ENCODE results near the gene C2orf72. TPM values are rescaled to one million over a fixed set of nuclear protein-coding genes. Genes with fewer than 3 reads are reported as not detected.

The C2orf72 gene
- total RNA-seq, 4 donors from 2014 or later: 0.50 TPM; not detected in 3

DNA sequence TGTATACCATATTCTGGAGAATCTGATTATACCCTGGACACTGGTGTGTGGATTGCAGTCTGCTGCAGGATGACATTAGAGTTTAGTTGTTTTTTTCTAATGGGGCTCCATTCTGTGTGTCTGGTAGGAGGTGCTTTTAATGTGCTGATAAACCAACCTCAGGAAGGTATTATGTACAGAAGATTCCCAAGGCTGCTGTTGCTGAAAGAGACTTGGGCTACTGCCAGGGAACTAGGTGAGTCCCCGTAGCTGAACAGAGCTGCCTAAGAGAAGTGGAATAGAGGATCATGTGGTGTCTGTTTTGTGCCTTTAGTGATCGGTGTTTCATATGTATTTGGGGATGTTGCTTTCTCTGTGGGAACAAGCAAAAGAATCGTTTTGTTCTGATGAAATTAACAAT is 24.9 kb upstream of the C2orf72 start:
- 42 to 53% methylated on average over 3 of the region's 3 CpGs for WGBS, 2 donors
- Histone ChIP-seq H3K9me3 (no peaks in the 10 kb centered on the region), H3K27ac (no peak overlapping the region), H3K4me1 (no peaks in the 10 kb centered on the region), H3K36me3 (no peaks in the 10 kb centered on the region), H3K4me3 (replicated peaks in 1 of 3) (no peak overlapping the region), H3K27me3 (no peaks in the 10 kb centered on the region)
- no peak for DNase-seq
- intact Hi-C loops (cut with DNase I): no loop called here
- no peak for TF ChIP-seq POLR2A (IDR thresholded peaks at IDR 0.05)
- TF ChIP-seq, protein P1, sequence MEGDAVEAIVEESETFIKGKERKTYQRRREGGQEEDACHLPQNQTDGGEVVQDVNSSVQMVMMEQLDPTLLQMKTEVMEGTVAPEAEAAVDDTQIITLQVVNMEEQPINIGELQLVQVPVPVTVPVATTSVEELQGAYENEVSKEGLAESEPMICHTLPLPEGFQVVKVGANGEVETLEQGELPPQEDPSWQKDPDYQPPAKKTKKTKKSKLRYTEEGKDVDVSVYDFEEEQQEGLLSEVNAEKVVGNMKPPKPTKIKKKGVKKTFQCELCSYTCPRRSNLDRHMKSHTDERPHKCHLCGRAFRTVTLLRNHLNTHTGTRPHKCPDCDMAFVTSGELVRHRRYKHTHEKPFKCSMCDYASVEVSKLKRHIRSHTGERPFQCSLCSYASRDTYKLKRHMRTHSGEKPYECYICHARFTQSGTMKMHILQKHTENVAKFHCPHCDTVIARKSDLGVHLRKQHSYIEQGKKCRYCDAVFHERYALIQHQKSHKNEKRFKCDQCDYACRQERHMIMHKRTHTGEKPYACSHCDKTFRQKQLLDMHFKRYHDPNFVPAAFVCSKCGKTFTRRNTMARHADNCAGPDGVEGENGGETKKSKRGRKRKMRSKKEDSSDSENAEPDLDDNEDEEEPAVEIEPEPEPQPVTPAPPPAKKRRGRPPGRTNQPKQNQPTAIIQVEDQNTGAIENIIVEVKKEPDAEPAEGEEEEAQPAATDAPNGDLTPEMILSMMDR (IDR thresholded peaks at IDR 0.05): no peak

DNA sequence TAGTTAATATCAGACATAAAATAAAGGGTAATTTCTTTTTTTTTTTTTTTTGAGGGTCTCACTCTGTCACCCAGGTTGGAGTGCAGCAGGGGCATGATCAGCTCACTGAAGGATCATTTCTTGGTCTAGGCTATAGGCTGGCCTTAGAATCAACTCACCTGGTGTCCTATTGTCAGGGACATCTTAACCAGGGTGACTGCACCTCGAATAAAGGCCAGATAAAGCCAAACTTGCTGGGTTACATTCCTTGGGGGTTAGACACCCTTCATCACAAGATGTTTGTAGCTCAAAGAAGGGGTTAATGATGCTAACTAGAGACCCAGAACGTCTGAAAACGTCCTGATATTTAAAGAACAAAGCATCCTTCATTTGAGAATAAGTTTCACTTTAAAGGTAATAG is 23.5 kb upstream of the C2orf72 start:
- H3K27me3 ChIP-seq: no peaks in the 10 kb centered on the region
- TF ChIP-seq, protein P1 (IDR thresholded peaks at IDR 0.05): no peak
- TF ChIP-seq POLR2A (IDR thresholded peaks at IDR 0.05): no peak
- no peaks in the 10 kb centered on the region for H3K9me3 ChIP-seq
- DNase-seq: no peak
- H3K4me3 ChIP-seq (replicated peaks in 1 of 3): no peak overlapping the region
- H3K4me1 ChIP-seq: no peaks in the 10 kb centered on the region
- WGBS, 2 donors: 16 to 17% methylated on average over 3 of the region's 3 CpGs
- H3K27ac ChIP-seq: no peak overlapping the region
- no peaks in the 10 kb centered on the region for H3K36me3 ChIP-seq
- intact Hi-C loops (cut with DNase I): no loop called here

DNA sequence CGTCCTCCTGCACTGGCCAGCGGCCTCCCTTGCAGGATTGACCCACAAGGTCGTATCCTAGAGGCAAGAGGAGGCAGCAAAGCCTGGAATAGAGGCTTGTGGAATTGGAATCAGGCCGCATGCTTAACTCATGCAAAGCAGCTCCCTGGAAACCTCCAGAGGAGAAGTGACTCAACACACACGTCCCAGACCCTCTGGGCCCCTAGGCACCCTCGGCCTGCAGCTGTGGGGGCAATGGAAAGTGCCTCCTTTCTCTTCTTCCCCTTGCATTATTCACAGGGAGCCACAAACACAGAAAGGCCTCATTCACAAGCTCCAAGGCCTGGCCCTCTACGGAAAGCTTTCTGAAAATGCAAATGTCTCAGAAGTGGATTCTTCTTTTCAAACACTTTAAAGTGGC is 21.8 kb upstream of the C2orf72 start:
- Histone ChIP-seq H3K27me3 (no peaks in the 10 kb centered on the region), H3K27ac (no peak overlapping the region), H3K9me3 (no peaks in the 10 kb centered on the region), H3K4me3 (replicated peaks in 1 of 3) (no peak overlapping the region), H3K4me1 (no peaks in the 10 kb centered on the region), H3K36me3 (no peaks in the 10 kb centered on the region)
- TF ChIP-seq, protein P1 (IDR thresholded peaks at IDR 0.05): no peak
- TF ChIP-seq POLR2A (IDR thresholded peaks at IDR 0.05): no peak
- WGBS, 2 donors: 69 to 70% methylated on average over 7 of the region's 7 CpGs
- intact Hi-C loops (cut with DNase I): no loop called here
- DNase-seq: no peak

DNA sequence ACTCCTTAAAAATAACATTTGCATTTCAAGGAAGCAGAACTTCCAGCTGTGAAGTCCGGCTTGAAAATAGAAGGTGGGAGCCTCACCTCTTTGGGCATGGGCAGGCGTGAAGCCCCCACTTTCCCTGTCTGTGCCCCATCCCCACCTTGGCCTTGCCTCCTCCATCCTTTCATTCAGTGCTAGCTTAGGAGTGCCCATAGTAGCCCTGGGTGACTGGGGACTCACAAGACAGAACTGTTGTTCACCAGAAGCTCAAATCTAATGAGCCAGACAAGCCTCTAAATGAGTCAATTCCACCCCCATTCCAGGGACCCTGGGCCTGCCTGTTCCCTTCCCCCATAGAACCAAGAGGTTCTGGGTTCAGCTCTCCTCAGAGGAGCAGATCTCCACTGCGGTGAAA is 21.4 kb upstream of the C2orf72 start:
- no peak for DNase-seq
- TF ChIP-seq, protein P1 (IDR thresholded peaks at IDR 0.05): no peak
- no peak for TF ChIP-seq POLR2A (IDR thresholded peaks at IDR 0.05)
- intact Hi-C loops (cut with DNase I): no loop called here
- Histone ChIP-seq H3K9me3 (no peaks in the 10 kb centered on the region), H3K27me3 (no peaks in the 10 kb centered on the region), H3K4me3 (replicated peaks in 1 of 3) (no peak overlapping the region), H3K4me1 (no peaks in the 10 kb centered on the region), H3K27ac (no peak overlapping the region), H3K36me3 (no peaks in the 10 kb centered on the region)
- 67 to 90% methylated on average over 3 of the region's 3 CpGs for WGBS, 2 donors

DNA sequence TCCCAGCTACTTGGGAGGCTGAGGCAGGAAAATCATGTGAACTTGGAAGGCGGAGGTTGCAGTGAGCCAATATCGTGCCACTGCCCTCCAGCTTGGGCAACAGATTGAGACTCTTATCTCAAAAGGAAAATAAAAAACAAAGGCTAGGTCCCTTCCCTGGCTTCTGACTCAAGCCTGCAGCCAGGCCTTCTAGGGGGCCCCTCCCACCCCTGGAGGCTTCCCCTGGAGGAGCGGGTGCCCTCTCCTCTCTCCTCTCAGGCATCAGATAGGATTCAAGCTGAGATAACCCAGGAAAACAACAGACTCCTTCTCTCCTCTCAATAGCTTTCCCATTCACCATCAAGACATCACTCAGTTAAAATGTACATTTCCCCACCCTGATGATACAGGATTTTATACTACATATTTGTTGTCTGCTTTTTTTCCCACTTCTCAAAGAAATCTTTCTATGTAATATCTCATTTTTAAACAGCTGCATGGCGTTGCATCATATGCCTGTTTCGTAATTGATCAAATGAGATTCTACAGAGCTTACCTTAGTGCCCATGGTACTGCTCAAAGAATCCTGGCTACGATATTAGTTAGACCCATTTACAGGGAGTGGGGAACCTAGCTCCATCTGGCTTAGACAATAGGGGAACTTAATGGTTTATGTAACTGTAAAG is 20.6 kb upstream of the C2orf72 start:
- WGBS, 2 donors: 87% methylated on average over 6 of the region's 6 CpGs
- no peak for DNase-seq
- Histone ChIP-seq H3K4me3 (replicated peaks in 1 of 3) (no peak overlapping the region), H3K36me3 (no peaks in the 10 kb centered on the region), H3K27ac (no peak overlapping the region), H3K27me3 (no peaks in the 10 kb centered on the region), H3K9me3 (no peaks in the 10 kb centered on the region), H3K4me1 (no peaks in the 10 kb centered on the region)
- no peak for TF ChIP-seq POLR2A (IDR thresholded peaks at IDR 0.05)
- intact Hi-C loops (cut with DNase I): no loop called here
